PC-3 (cell line): ENCODE results near the gene FMO3. TPM values are rescaled to one million over a fixed set of nuclear protein-coding genes. Genes with fewer than 3 reads are reported as not detected.
A peak's percentile ranks its signal among the peaks of the same experiment; 100 is the strongest.

ENCODE experiments used
- ATAC-seq: fragments of 200-7000 bp; cut with Tn5 transposase; 2 replicates; pipeline ENCODE4 v1.9.1; 2020; ENCODE audit warnings: mild to moderate bottlenecking, moderate library complexity
- BruUV-seq: library from RNA; stranded (reverse); fragments of 400-500 nt; replicated peaks from 2 replicates; lab custom pipeline; 2021; lab: Mats Ljungman, UMichigan
- CTCF ChIA-PET: fragments of 300-600 bp; sonication (Branson Sonifier 250); formaldehyde crosslinking; loops from one replicate; lab custom pipeline; 2022; ENCODE audit warnings: antibody characterized with exemption; lab: Charles Lee
- POLR2A ChIA-PET: fragments of 300-600 bp; sonication (Branson Sonifier 250); formaldehyde crosslinking; loops from one replicate; lab custom pipeline; 2022; ENCODE audit warnings: antibody characterized with exemption; ENCODE audit not compliant: unreplicated experiment; lab: Charles Lee
- DNase-seq: peaks from one replicate; pipeline ENCODE4 v3.0.0-alpha.2; 2015
- H2AFZ ChIP-seq: fragments of 300-600 bp; sonication (generic); 2 replicates; pipeline ENCODE4 v1.6.0; 2016; ENCODE audit warnings: antibody characterized with exemption, low read length
- H3F3A ChIP-seq: fragments of 300-600 bp; sonication (generic); one replicate; pipeline ENCODE4 v1.6.0; 2017; ENCODE audit warnings: antibody characterized with exemption, low read length, control low read depth, mild to moderate bottlenecking; ENCODE audit not compliant: unreplicated experiment
- H3K27ac ChIP-seq: fragments of 300-600 bp; sonication (generic); 2 replicates; pipeline ENCODE4 v1.5.1; 2016; ENCODE audit warnings: mild to moderate bottlenecking, low read length
- H3K27me3 ChIP-seq: fragments of 300-600 bp; sonication (generic); 2 replicates; pipeline ENCODE4 v1.6.1; 2016; ENCODE audit warnings: low read length, mixed read lengths
- H3K36me3 ChIP-seq: fragments of 300-600 bp; sonication (generic); 2 replicates; pipeline ENCODE4 v1.6.1; 2016; ENCODE audit warnings: low read depth, mixed run types, low read length, mixed read lengths
- H3K4me1 ChIP-seq: fragments of 300-600 bp; sonication (generic); 2 replicates; pipeline ENCODE4 v1.5.1; 2016; ENCODE audit warnings: low read length; ENCODE audit not compliant: insufficient read depth
- H3K4me2 ChIP-seq: fragments of 300-600 bp; sonication (generic); 2 replicates; pipeline ENCODE4 v1.6.0; 2016; ENCODE audit warnings: low read length
- H3K4me3 ChIP-seq: fragments of 300-600 bp; sonication (generic); 2 replicates; pipeline ENCODE4 v1.5.1; 2016; ENCODE audit warnings: mild to moderate bottlenecking, low read length, mixed read lengths
- H3K79me2 ChIP-seq: fragments of 300-600 bp; sonication (generic); 2 replicates; pipeline ENCODE4 v1.6.1; 2017; ENCODE audit warnings: low read length, mixed read lengths
- H3K9ac ChIP-seq: fragments of 300-600 bp; sonication (generic); 2 replicates; pipeline ENCODE4 v1.6.0; 2016; ENCODE audit warnings: mild to moderate bottlenecking, low read length
- H3K9me2 ChIP-seq: fragments of 300-600 bp; sonication (generic); replicated peaks from 2 replicates; pipeline ENCODE4 v1.6.1; 2016; ENCODE audit warnings: mixed run types, low read length, mixed read lengths
- H3K9me3 ChIP-seq: fragments of 300-600 bp; sonication (generic); 2 replicates; pipeline ENCODE4 v1.6.1; 2016; ENCODE audit warnings: low read length, mixed read lengths
- H4K20me1 ChIP-seq: fragments of 300-600 bp; sonication (generic); 2 replicates; pipeline ENCODE4 v1.6.1; 2016; ENCODE audit warnings: low read length, mixed read lengths
- CTCF ChIP-seq: fragments of 300-600 bp; sonication (generic); conservative IDR thresholded peaks from 2 replicates; pipeline ENCODE4 v1.5.1; 2017; ENCODE audit warnings: antibody characterized with exemption, low read depth, mild to moderate bottlenecking, low read length
- EZH2 ChIP-seq: fragments of 300-600 bp; sonication (generic); IDR thresholded peaks from one replicate; pipeline ENCODE4 v1.6.1; 2017; ENCODE audit warnings: antibody characterized with exemption, mild to moderate bottlenecking, low read length; ENCODE audit not compliant: unreplicated experiment
- EZH2phosphoT487 ChIP-seq: fragments of 300-600 bp; sonication (generic); IDR thresholded peaks from 2 replicates; pipeline ENCODE4 v1.6.1; 2018; ENCODE audit warnings: mild to moderate bottlenecking, antibody characterized with exemption, low read length, borderline replicate concordance
- intact Hi-C: fragments of 100-400 bp; cut with micrococcal nuclease; formaldehyde crosslinking; loops from 2 replicates; pipeline ENCODE4 v1.9.0; 2023
- total RNA-seq: library from RNA; depleted of rRNA; stranded (reverse); fragments of >200 nt; gene quantifications from 2 replicates; pipeline ENCODE4 v1.2.3, GENCODE V29; 2014

FMO3 gene
- total RNA-seq, 1 experiment from 2014 or later, result not detected

GRCh38 chr1:171140956-171141687, 50.4 kb downstream of the FMO3 start:
- no peaks in the 10 kb centered on the region for H3F3A ChIP-seq
- no peaks in the 10 kb centered on the region for H3K79me2 ChIP-seq
- no peaks in the 10 kb centered on the region for H4K20me1 ChIP-seq
- no peak overlapping the region for H3K9ac ChIP-seq
- no TSS peak for BruUV-seq
- ChIA-PET CTCF (no interaction called here), POLR2A (no interaction called here)
- H3K27me3 ChIP-seq, result peaks cover 69% of the 10 kb centered on the region
- no peaks in the 10 kb centered on the region for H3K9me2 ChIP-seq
- ATAC-seq, result no peak
- no peak overlapping the region for H2AFZ ChIP-seq
- no peaks in the 10 kb centered on the region for H3K36me3 ChIP-seq
- intact Hi-C loops, result no loop called here
- no peaks in the 10 kb centered on the region for H3K4me1 ChIP-seq
- no peak overlapping the region for H3K4me3 ChIP-seq
- no peaks in the 10 kb centered on the region for H3K9me3 ChIP-seq
- H3K4me2 ChIP-seq, result no peak overlapping the region
- TF ChIP-seq EZH2 (no peak), EZH2phosphoT487 (no peak), CTCF (no peak)
- no peak overlapping the region for H3K27ac ChIP-seq
- no peak for DNase-seq

DNA sequence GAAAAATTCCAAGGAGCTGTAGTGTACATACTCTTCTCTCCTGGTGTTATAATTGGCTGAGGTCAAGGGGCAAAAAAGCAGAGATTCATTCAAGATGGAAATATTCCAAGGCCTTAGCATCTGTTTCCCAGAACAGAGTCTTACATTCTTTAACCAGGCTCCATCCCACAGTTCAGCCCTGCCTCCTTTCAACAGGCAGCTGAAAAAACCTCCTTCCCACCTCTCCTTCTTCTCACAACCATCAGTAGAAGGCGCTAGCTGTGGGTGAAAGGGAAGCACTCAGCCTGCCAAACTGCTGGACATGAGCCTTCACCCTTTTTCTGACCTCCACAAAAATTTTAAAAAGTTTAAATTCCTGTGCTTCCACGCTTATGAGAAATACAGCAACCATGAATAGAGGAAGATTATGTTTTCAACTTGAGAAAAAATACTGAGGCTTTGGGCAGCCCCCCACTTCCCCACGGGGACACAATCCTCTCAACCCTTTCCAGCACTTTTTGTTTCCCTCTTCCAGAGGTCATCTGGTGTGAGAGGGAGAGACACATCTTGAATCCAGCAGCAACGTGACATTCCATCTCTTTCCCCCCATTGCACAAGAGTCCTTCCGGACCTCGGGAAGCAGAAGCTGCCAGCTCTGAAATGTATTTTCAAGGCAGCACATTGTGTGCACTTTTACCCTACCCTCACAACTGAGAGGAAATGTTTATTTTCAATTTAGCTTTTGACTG, 51.1 kb downstream of the FMO3 start:
- no peak for TF ChIP-seq EZH2
- 0 out of 2 replicates have a peak, but pooled peaks have one; percentile 12 for TF ChIP-seq CTCF
- Histone ChIP-seq H3K27me3 (peaks cover 69% of the 10 kb centered on the region), H3K27ac (no peak overlapping the region), H2AFZ (no peak overlapping the region), H3K79me2 (no peaks in the 10 kb centered on the region), H4K20me1 (no peaks in the 10 kb centered on the region), H3F3A (no peaks in the 10 kb centered on the region), H3K36me3 (no peaks in the 10 kb centered on the region), H3K4me3 (no peak overlapping the region), H3K4me1 (no peaks in the 10 kb centered on the region), H3K9ac (no peak overlapping the region), H3K4me2 (no peak overlapping the region), H3K9me3 (no peaks in the 10 kb centered on the region), H3K9me2 (no peaks in the 10 kb centered on the region)
- intact Hi-C loops, result no loop called here
- ATAC-seq (no peak), DNase-seq (no peak)
- CTCF ChIA-PET, result no interaction called here
- no TSS peak for BruUV-seq
- POLR2A ChIA-PET, result no interaction called here
